Measurements from ENCODE around the gene DYNC2H1.

- no peak for TF ChIP-seq CTCF (IDR thresholded peaks at IDR 0.05; ENCODE audit: low read depth, low read length, missing input control)
- TF ChIP-seq, protein P1, sequence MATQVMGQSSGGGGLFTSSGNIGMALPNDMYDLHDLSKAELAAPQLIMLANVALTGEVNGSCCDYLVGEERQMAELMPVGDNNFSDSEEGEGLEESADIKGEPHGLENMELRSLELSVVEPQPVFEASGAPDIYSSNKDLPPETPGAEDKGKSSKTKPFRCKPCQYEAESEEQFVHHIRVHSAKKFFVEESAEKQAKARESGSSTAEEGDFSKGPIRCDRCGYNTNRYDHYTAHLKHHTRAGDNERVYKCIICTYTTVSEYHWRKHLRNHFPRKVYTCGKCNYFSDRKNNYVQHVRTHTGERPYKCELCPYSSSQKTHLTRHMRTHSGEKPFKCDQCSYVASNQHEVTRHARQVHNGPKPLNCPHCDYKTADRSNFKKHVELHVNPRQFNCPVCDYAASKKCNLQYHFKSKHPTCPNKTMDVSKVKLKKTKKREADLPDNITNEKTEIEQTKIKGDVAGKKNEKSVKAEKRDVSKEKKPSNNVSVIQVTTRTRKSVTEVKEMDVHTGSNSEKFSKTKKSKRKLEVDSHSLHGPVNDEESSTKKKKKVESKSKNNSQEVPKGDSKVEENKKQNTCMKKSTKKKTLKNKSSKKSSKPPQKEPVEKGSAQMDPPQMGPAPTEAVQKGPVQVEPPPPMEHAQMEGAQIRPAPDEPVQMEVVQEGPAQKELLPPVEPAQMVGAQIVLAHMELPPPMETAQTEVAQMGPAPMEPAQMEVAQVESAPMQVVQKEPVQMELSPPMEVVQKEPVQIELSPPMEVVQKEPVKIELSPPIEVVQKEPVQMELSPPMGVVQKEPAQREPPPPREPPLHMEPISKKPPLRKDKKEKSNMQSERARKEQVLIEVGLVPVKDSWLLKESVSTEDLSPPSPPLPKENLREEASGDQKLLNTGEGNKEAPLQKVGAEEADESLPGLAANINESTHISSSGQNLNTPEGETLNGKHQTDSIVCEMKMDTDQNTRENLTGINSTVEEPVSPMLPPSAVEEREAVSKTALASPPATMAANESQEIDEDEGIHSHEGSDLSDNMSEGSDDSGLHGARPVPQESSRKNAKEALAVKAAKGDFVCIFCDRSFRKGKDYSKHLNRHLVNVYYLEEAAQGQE (IDR thresholded peaks at IDR 0.05) = no peak
- no peak for TF ChIP-seq FOXA1 (IDR thresholded peaks at IDR 0.05)
- TF ChIP-seq, protein P2, sequence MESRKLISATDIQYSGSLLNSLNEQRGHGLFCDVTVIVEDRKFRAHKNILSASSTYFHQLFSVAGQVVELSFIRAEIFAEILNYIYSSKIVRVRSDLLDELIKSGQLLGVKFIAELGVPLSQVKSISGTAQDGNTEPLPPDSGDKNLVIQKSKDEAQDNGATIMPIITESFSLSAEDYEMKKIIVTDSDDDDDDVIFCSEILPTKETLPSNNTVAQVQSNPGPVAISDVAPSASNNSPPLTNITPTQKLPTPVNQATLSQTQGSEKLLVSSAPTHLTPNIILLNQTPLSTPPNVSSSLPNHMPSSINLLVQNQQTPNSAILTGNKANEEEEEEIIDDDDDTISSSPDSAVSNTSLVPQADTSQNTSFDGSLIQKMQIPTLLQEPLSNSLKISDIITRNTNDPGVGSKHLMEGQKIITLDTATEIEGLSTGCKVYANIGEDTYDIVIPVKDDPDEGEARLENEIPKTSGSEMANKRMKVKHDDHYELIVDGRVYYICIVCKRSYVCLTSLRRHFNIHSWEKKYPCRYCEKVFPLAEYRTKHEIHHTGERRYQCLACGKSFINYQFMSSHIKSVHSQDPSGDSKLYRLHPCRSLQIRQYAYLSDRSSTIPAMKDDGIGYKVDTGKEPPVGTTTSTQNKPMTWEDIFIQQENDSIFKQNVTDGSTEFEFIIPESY (IDR thresholded peaks at IDR 0.05) = no peak
- TF ChIP-seq TAF1 (conservative IDR thresholded peaks at IDR 0.05) = no peak
- TF ChIP-seq RAD21 (IDR thresholded peaks at IDR 0.05) = no peak
- no peak for TF ChIP-seq HNF4A (conservative IDR thresholded peaks at IDR 0.05)
- TF ChIP-seq ATF3 (IDR thresholded peaks at IDR 0.05) = no peak
- no peak for TF ChIP-seq JUND (IDR thresholded peaks at IDR 0.05)
These were observed 3.1 kb downstream of the DYNC2H1 start for GRCh38 chr11:103112364-103112763.

Data from liver (tissue), 3 donors.